H9 (cell line): Measurements from ENCODE around the gene ABHD14A. TPM values are rescaled to one million over a fixed set of nuclear protein-coding genes. Genes with fewer than 3 reads are reported as not detected.
"Not testable (repeated sequence)": the region's sequence is repeated elsewhere in the genome, so short reads cannot be mapped to it uniquely, and the experiment has no call there.

Experiments used
- DNase-seq: peaks from one replicate; pipeline ENCODE4 v3.0.0-alpha.2; 2017
- H2AFZ ChIP-seq: one replicate; pipeline ENCODE4 v1.6.1; 2013; ENCODE audit warnings: mild to moderate bottlenecking, low read length, control low read depth, moderate library complexity
- H2AK5ac ChIP-seq: 2 replicates; pipeline ENCODE4 v1.6.1; 2013; ENCODE audit warnings: low read length, control low read depth, mixed read lengths; ENCODE audit not compliant: insufficient read length
- H2BK120ac ChIP-seq: one replicate; pipeline ENCODE4 v1.6.1; 2013; ENCODE audit warnings: low read depth, mild to moderate bottlenecking, low read length, control low read depth, inconsistent platforms; ENCODE audit not compliant: poor library complexity, severe bottlenecking
- H2BK12ac ChIP-seq: 2 replicates; pipeline ENCODE4 v1.6.1; 2013; ENCODE audit warnings: low read length, control low read depth, mixed read lengths, low read depth; ENCODE audit not compliant: insufficient read length
- H2BK15ac ChIP-seq: 2 replicates; pipeline ENCODE4 v1.6.1; 2013; ENCODE audit warnings: low read depth, low read length, control low read depth
- H2BK20ac ChIP-seq: one replicate; pipeline ENCODE4 v1.6.1; 2013; ENCODE audit warnings: low read depth, mild to moderate bottlenecking, low read length, control low read depth, inconsistent platforms; ENCODE audit not compliant: poor library complexity, severe bottlenecking
- H2BK5ac ChIP-seq: 2 replicates; pipeline ENCODE4 v1.6.1; 2013; ENCODE audit warnings: low read length, control low read depth, mixed read lengths; ENCODE audit not compliant: insufficient read length
- H3K14ac ChIP-seq: 2 replicates; pipeline ENCODE4 v1.6.1; 2013; ENCODE audit warnings: low read length, control low read depth; ENCODE audit not compliant: insufficient read depth
- H3K18ac ChIP-seq: 2 replicates; pipeline ENCODE4 v1.6.1; 2013; ENCODE audit warnings: low read depth, mild to moderate bottlenecking, mixed read lengths, low read length, control low read depth; ENCODE audit not compliant: insufficient read length
- H3K23ac ChIP-seq: 2 replicates; pipeline ENCODE4 v1.6.1; 2013; ENCODE audit warnings: low read length, control low read depth, mixed read lengths, low read depth; ENCODE audit not compliant: insufficient read length
- H3K23me2 ChIP-seq: 2 replicates; pipeline ENCODE4 v1.6.1; 2013; ENCODE audit warnings: low read depth, mild to moderate bottlenecking, mixed read lengths, low read length, control low read depth; ENCODE audit not compliant: insufficient read length, poor library complexity, severe bottlenecking
- H3K27ac ChIP-seq: 2 replicates; pipeline ENCODE4 v1.5.1; 2013; ENCODE audit warnings: low read length, control low read depth, mixed read lengths, low read depth; ENCODE audit not compliant: insufficient read length
- H3K27me3 ChIP-seq: 2 replicates; pipeline ENCODE4 v1.6.1; 2013; ENCODE audit warnings: low read length, control low read depth, inconsistent platforms; ENCODE audit not compliant: insufficient read depth
- H3K4ac ChIP-seq: 2 replicates; pipeline ENCODE4 v1.6.1; 2013; ENCODE audit warnings: low read depth, mild to moderate bottlenecking, control low read depth, inconsistent platforms, low read length, moderate library complexity
- H3K4me1 ChIP-seq: 2 replicates; pipeline ENCODE4 v1.6.1; 2013; ENCODE audit warnings: low read length, control low read depth, inconsistent platforms; ENCODE audit not compliant: insufficient read depth
- H3K4me2 ChIP-seq: 2 replicates; pipeline ENCODE4 v1.6.1; 2013; ENCODE audit warnings: low read length, control low read depth, mixed read lengths; ENCODE audit not compliant: insufficient read length, insufficient read depth
- H3K56ac ChIP-seq: 2 replicates; pipeline ENCODE4 v1.6.1; 2013; ENCODE audit warnings: low read depth, mild to moderate bottlenecking, mixed read lengths, low read length, control low read depth; ENCODE audit not compliant: insufficient read length
- H3K79me1 ChIP-seq: 2 replicates; pipeline ENCODE4 v1.6.1; 2013; ENCODE audit warnings: low read depth, mild to moderate bottlenecking, moderate library complexity, low read length, control low read depth, inconsistent platforms; ENCODE audit not compliant: insufficient read depth, poor library complexity, severe bottlenecking
- H3K79me2 ChIP-seq: 2 replicates; pipeline ENCODE4 v1.6.1; 2013; ENCODE audit warnings: low read length, control low read depth, inconsistent platforms; ENCODE audit not compliant: insufficient read depth
- H3K9ac ChIP-seq: 2 replicates; pipeline ENCODE4 v1.6.1; 2013; ENCODE audit warnings: low read length, control low read depth, mixed read lengths; ENCODE audit not compliant: insufficient read length; ENCODE audit errors: extremely low read depth
- H3K9me3 ChIP-seq: one replicate; pipeline ENCODE4 v1.6.1; 2013; ENCODE audit warnings: low read depth, low read length, inconsistent platforms; ENCODE audit not compliant: control insufficient read depth
- H3T11ph ChIP-seq: one replicate; pipeline ENCODE4 v1.6.1; 2013; ENCODE audit warnings: mild to moderate bottlenecking, low read length, control low read depth, inconsistent platforms
- H4K20me1 ChIP-seq: one replicate; pipeline ENCODE4 v1.6.1; 2013; ENCODE audit not compliant: control insufficient read depth, insufficient read length, insufficient read depth
- H4K5ac ChIP-seq: 2 replicates; pipeline ENCODE4 v1.6.1; 2013; ENCODE audit warnings: low read depth, mild to moderate bottlenecking, mixed read lengths, low read length, control low read depth; ENCODE audit not compliant: insufficient read length
- H4K8ac ChIP-seq: replicated peaks from 2 replicates; pipeline ENCODE4 v1.6.1; 2013; ENCODE audit warnings: low read length, control low read depth, mixed read lengths, low read depth; ENCODE audit not compliant: insufficient read length
- H4K91ac ChIP-seq: 2 replicates; pipeline ENCODE4 v1.6.1; 2013; ENCODE audit warnings: low read depth, mild to moderate bottlenecking, moderate library complexity, mixed read lengths, low read length, control low read depth; ENCODE audit not compliant: insufficient read length
- H3K27ac Mint-ChIP-seq, 3 experiments: 2 replicates in 2 of 3; 3 replicates in 1 of 3; pipeline ENCODE4 v1.8.0; 2020 to 2021; ENCODE audit warnings: mixed read lengths in 3 of 3, mild to moderate bottlenecking in 1 of 3, moderate library complexity in 1 of 3
- H3K27me3 Mint-ChIP-seq: 2 replicates; pipeline ENCODE4 v1.8.0; 2021; ENCODE audit warnings: low read depth, mild to moderate bottlenecking, moderate library complexity, mixed read lengths
- H3K36me3 Mint-ChIP-seq, 3 experiments: 2 replicates in 2 of 3; 3 replicates in 1 of 3; pipeline ENCODE4 v1.8.0; 2020 to 2021; ENCODE audit warnings: low read depth in 3 of 3, mixed read lengths in 3 of 3; ENCODE audit not compliant: insufficient read depth in 1 of 3
- H3K4me1 Mint-ChIP-seq, 2 experiments: 2 replicates each; pipeline ENCODE4 v1.8.0; 2020; ENCODE audit warnings: mixed read lengths in 2 of 2
- H3K4me3 Mint-ChIP-seq, 2 experiments: 2 replicates in 1 of 2; 3 replicates in 1 of 2; pipeline ENCODE4 v1.8.0; 2020 to 2021; ENCODE audit warnings: mild to moderate bottlenecking in 2 of 2, mixed read lengths in 2 of 2, moderate library complexity in 1 of 2
- H3K9me3 Mint-ChIP-seq, 2 experiments: 2 replicates in 1 of 2; 3 replicates in 1 of 2; pipeline ENCODE4 v1.8.0; 2020; ENCODE audit warnings: mild to moderate bottlenecking in 2 of 2, mixed read lengths in 2 of 2, moderate library complexity in 1 of 2
- CTCF ChIP-seq: fragments of 200-600 bp; sonication (generic); conservative IDR thresholded peaks from 3 replicates; pipeline ENCODE4 v1.8.0; 2021; ENCODE audit warnings: antibody characterized with exemption, mild to moderate bottlenecking
- WGBS: extraction: QIAGEN DNeasy Blood & Tissue Kit; methylation state at CpG from one replicate; pipeline ENCODE4 v1.1.7; 2013; ENCODE audit warnings: missing lambda C conversion rate, low lambda C conversion rate, mixed read lengths; ENCODE audit not compliant: insufficient read length; ENCODE audit errors: extremely low coverage; 5-methylcytosine and 5-hydroxymethylcytosine counted together
- total RNA-seq: library from RNA; stranded (reverse); gene quantifications from 2 replicates; pipeline ENCODE4 v1.2.1, GENCODE V29; 2021

The ABHD14A gene
- total RNA-seq, 1 experiment from 2014 or later: 3.1 TPM

GRCh38 chr3:51992017-51992682 lies 17.3 kb downstream of the ABHD14A start:
- H3K27ac Mint-ChIP-seq: peak overlapping the region in 2 of 3 experiments; percentile 44 to 53; a peak in 5 of 7 replicates
- Histone ChIP-seq H2BK15ac (no peak overlapping the region), H3K9ac (no peak overlapping the region), H3K14ac (no peak overlapping the region), H2AFZ (no peak overlapping the region), H3K23me2 (peaks cover 11% of the 10 kb centered on the region), H3K56ac (no peak overlapping the region), H2BK120ac (no peak overlapping the region), H4K5ac (no peak overlapping the region), H3K4ac (no peak overlapping the region), H2BK20ac (no peak overlapping the region), H3K27ac (no peak overlapping the region), H3K27me3 (no peaks in the 10 kb centered on the region), H3K23ac (no peak overlapping the region), H4K20me1 (no peaks in the 10 kb centered on the region), H4K8ac (no peak overlapping the region), H3K4me2 (no peak overlapping the region), H2BK12ac (no peak overlapping the region), H2AK5ac (no peak overlapping the region), H4K91ac (no peak overlapping the region), H3K18ac (no peak overlapping the region), H2BK5ac (no peak overlapping the region), H3K9me3 (no peaks in the 10 kb centered on the region), H3T11ph (no peak overlapping the region), H3K79me1 (peaks cover 7% of the 10 kb centered on the region), H3K4me1 (peaks cover 5% of the 10 kb centered on the region), H3K79me2 (peaks cover 10% of the 10 kb centered on the region; the same call in 1 of the 2 replicates)
- H3K9me3 Mint-ChIP-seq: no peaks in the 10 kb centered on the region; a peak in 1 of 5 replicates
- no peak for TF ChIP-seq CTCF
- H3K27me3 Mint-ChIP-seq: peaks cover 1% of the 10 kb centered on the region
- peaks cover 40 to 50% (median 46%) of the 10 kb centered on the region in 3 experiments for H3K36me3 Mint-ChIP-seq
- peak overlapping the region in 1 of 2 experiments; percentile 38; a peak in 2 of 5 replicates for H3K4me3 Mint-ChIP-seq
- DNase-seq: no peak
- WGBS: no CpG with 5 or more reads among the region's 3 CpGs
- peaks cover 22 to 33% of the 10 kb centered on the region in 2 experiments for H3K4me1 Mint-ChIP-seq

- H3K56ac ChIP-seq, H3K4ac ChIP-seq, H3K27me3 Mint-ChIP-seq, H3K27ac ChIP-seq, H3K9me3 ChIP-seq, H2BK12ac ChIP-seq, H3K4me2 ChIP-seq, H2AK5ac ChIP-seq, H2BK5ac ChIP-seq, H3K14ac ChIP-seq, H3K27me3 ChIP-seq, H3T11ph ChIP-seq, H3K9me3 Mint-ChIP-seq, H4K5ac ChIP-seq, H3K18ac ChIP-seq, H4K20me1 ChIP-seq, H2BK120ac ChIP-seq, H3K23ac ChIP-seq, H3K4me1 ChIP-seq, H2BK15ac ChIP-seq, H3K9ac ChIP-seq, H2AFZ ChIP-seq, H4K8ac ChIP-seq, H2BK20ac ChIP-seq, DNase-seq, H4K91ac ChIP-seq, H3K79me1 ChIP-seq: not testable (repeated sequence)
- Histone ChIP-seq H3K79me2 (peaks cover 10% of the 10 kb centered on the region; the same call in 1 of the 2 replicates), H3K23me2 (peaks cover 11% of the 10 kb centered on the region)
- no CpG with 5 or more reads among the region's 13 CpGs for WGBS
- Mint-ChIP-seq H3K27ac (peak overlapping the region in 2 of 3 experiments; percentile 77 to 92; a peak in 1 of 7 replicates), H3K36me3 (peaks cover 40 to 47% (median 46%) of the 10 kb centered on the region in 3 experiments), H3K4me3 (peak overlapping the region; percentile 100), H3K4me1 (peaks cover 24 to 38% of the 10 kb centered on the region in 2 experiments)
Observed at GRCh38 chr3:51993657-51994056, 18.8 kb downstream of the ABHD14A start.
